Limb (tissue), 2 donors: ENCODE measurements around the gene TRABD2B.
A peak's percentile ranks its signal among the peaks of the same experiment; 100 is the strongest.

ENCODE experiments used
- DNase-seq, 2 donors: peaks; one replicate each; pipeline ENCODE4 v3.0.0-alpha.2; 2016; ENCODE audit errors: extremely low spot score in 2 of 2

Gene TRABD2B

DNA sequence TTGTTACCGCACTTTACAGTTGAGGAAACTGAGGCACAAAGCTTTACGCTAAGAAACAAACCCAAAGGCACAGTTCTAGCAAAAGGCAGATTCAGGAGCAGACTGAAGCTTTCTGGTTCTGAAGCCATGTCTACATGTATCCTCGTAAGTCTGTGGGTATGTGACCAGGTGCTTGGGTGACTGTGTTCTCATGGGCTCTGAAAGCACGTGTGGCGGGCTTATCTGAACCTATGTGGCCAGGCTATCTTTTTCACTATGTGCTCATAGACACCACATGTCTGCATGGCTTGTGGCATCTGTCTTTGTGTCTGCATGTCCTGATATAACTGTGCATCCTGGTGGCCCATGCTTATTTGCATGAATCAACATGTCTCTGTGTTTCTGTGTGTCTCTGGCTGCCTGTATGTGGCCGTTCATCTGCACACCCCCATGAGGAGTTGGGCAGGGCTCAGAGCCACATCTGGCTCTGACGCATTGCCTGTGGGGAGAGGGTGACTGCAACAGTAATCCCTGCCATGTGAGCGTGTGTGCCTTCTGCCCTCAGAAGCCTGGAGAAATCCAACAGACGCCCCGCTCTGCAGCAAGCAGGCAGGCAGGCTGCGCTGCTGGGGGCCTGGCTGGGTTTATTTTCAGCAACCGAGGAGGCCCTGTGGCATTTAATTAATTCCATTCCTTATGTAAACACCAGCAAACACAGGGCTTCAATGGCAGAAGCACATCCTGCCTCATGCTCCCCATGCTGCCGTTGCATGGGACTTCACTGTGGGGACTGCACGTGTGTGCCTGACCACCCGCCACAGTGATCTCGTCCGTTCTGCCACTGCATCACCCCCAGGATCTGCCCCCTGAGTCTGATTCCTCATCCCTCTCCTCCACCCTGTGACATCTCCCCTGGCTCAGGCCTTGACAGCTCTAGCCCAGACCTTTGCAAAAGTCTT lies 115.4 kb downstream of the TRABD2B start:
- DNase-seq, result peak in 1 of 2 donors; percentile 58

DNA sequence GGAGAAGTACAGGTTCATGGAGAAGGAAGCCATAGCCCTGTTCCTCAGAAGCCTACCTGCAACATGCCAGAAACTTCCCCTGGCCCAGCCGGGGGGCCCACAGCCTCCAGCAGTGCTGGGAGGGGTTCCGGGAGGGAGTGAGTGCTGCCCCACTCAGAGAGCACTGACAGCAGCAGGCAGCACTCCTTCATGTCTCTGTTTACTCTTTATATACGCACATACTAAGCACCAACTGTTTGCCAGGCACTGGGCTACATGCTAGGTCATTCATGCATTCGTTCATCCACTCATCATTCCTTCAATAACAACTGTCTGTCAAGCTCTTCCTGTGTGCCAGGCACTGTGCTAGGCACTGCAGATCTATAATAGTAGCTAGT lies 120.6 kb downstream of the TRABD2B start:
- no peak for DNase-seq

DNA sequence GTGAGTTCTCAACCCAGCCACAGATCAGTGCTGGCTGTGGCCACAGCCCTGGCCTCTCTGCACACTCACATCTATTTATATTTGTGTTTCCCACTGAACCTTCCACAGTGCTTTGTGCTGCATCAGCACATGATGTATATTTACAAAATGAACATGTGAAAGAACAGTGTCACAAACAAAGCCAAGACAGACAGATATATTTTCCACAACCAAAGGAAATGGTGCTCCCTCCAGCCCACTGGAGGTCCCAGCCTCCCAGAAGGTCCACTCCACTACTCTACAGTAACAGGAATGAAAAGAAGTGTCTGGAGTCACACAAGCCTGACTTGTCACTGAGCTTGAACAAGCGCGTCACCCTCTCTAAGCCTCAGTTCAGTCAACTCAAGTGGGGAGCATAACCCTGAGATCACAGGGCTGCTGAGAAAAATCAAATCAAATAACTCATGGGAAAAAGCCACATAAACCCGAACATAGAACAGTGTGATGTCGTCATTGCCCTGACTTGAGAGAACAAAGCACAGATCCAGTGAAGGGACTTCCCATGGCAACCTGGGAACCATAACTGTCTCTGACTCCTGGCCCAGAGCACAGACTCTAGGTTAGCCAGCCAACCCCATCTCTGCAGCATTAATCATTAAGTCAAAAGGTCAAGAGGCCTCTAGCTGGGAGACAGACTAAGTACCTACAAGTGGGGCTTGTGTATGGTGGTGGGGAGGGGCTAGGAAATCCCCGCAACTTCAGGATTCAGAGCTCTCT lies 121.2 kb downstream of the TRABD2B start:
- DNase-seq, result no peak

DNA sequence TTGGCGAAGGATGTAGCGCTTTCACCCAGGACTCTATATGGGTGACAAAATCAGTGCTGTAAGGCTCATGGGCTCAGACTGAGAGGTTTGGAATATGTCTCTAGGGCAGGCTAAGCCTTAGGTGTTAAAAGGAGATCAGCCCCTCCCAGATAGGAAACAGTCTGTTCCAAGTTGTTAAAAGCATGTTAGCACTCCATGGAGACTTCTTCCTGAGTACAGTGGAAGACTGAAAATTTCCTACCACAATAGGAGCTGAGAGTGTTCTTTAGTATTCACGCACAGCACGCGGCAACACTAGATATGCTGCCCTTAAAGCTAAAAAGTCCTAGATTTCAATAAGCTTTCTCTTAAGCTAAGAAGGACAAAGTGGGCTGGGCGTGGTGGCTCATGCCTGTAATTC lies 122.1 kb downstream of the TRABD2B start:
- no peak for DNase-seq

DNA sequence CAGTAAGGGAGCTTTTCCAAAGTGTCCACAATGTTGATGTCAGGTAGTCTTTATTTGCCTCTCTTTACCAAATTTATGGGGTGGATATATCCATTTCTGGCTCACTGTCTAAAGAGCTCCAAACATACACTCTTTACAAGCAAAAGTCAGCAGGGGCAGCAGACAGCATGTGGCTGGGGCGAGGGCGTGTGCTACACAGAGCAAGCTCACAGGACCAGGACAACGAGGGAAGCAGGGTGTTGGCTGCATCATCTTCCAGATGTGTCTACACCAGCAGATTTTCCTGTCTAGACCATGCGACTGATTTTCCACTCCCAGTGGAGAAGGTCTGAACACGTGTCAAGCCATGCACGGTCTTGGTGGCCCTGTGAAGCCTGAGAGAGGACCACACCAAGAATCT lies 123.8 kb downstream of the TRABD2B start:
- DNase-seq, result no peak

DNA sequence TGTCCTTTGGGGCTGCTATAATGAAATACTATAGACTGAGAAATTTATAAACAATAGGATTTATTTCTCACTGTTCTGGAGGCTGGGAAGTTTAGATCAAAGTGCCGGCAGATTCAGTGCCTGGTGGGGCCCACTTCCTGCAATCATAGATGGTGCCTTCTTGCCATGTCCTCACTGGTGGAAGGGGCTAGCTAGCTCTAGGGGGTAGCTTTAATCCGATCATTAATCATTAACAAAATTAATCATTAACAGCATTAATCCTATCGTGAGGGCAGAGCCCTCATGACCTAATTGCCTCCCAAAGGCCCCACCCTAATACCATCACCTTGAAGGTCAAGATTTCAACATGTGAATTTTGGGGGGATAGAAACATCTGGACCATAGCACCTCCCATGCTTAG lies 124.3 kb downstream of the TRABD2B start:
- DNase-seq, result no peak

DNA sequence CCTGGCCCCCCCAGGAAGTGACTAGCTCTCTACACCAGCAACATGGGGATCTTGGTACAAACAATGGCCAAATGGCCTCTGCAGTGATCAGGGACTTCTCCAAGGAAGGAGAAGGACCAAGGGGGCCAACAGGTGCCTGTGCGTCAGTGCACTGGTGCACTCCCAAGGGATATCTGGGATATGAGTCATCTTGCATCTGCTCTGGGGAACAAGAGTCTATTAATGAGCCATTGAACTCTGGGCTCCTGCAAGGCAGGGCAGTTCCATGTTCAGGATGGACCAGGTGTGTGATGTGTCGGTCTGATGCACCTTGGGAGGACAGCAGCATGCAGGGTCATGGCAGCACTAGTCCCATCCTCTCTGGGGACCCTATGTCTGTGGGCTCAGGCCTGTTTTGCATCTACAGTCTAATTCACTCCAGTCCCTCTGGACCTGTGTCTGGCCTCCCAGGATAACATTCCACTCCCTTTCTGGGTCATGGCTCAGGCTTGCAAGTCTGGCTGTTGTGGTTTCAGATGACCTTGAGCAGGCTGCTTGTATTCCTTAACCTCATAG lies 125.3 kb downstream of the TRABD2B start:
- no peak for DNase-seq

- no peak for DNase-seq
These were observed 126.1 kb downstream of the TRABD2B start for GRCh38 chr1:47870946-47871676.

DNA sequence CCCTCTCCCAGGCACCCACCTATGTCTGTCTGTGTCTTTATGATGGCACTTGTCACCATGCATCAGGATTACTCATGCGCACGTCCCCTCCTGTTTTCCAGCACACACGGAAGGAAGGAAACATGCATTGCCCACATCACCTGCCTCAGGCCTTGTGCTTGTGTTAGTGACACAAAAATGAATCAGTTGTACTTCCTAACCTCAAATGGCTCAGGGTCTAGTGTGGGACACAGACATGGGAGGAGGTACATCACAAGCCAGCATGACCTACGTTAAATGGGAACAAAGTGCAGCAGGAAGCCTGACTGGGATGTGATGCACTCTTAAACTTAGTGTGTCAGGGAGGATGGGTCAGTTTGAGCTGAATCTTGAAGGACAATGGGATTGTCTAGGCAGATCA lies 126.7 kb downstream of the TRABD2B start:
- no peak for DNase-seq

- DNase-seq, result no peak
These were observed 128.9 kb downstream of the TRABD2B start for GRCh38 chr1:47868348-47868676.

DNA sequence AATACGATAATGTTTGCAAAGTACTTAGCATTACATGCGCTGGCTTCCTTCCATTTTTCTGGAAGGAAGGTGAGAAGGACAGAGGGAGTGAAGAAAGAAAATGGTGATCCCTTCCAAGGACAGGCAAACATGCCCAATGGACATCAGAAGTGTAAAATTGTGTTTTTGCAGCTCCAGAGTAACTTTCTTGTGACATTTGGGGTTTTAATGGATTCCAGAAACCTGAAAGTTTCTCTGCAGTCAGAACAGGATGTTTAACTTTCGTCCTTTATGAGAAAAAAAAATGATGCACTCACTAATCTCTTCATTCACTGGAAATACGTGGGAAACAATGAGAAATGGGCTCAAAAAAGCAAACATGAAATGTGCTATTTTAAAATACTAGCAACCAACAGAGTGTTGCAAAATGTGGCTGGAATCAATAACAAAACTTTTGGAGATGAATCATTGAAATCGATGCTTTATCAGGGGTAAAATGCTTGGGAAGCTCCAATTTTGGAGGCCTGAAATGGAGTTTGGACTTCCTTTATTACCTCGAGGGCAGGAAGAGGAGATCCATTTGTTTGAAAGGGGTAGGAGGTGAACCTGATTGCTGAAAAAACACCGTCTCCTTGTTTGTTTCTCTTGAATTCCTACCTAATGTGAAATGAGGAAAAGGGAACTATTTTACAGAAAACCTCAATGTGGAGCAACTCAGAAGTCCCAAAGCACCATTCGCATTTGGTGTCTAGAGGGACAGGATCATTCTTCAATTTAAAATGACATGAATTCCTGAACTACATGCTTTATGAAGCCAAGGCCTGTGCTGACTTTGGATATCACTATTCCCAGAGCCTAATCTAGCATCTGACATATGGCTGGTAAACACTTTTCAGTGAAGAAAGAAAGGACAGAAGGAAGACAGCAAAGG lies 129.5 kb downstream of the TRABD2B start:
- no peak for DNase-seq

- DNase-seq, result no peak
These were observed 130.4 kb downstream of the TRABD2B start for GRCh38 chr1:47866601-47867437.

DNA sequence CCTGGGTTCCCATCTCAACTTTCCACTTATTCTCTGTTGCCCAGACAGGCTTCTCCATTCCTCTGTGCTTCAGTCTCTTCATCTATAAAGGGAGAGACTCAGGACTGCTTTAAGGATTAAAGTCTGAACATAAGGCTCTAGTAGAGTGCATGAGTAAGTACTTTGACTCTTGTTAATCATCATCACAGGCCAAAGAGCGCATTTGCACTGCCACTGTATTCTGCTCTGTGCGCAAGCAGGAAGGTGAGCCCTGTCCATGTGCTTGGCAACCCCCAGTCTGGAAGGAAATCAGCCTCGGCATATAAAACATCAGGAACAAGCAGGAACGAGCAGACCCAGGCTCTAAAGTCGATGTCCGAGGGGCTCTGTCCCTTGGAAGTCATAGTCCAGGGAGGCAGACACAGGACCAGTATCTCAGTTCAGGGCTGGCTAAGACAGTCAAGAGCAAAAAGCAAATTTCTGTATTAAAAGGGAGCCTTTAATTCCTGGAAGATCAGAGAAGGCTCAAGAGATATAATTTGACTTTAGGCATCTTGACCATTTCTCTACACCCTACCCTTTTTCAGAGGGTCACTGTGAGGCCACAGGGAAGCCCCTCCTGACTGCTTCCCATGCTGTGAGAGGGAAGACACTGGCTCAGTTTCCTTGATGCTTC lies 131.2 kb downstream of the TRABD2B start:
- no peak for DNase-seq

- peak in 1 of 2 donors; percentile 12 for DNase-seq
These were observed 138.0 kb downstream of the TRABD2B start for GRCh38 chr1:47859092-47859743.

DNA sequence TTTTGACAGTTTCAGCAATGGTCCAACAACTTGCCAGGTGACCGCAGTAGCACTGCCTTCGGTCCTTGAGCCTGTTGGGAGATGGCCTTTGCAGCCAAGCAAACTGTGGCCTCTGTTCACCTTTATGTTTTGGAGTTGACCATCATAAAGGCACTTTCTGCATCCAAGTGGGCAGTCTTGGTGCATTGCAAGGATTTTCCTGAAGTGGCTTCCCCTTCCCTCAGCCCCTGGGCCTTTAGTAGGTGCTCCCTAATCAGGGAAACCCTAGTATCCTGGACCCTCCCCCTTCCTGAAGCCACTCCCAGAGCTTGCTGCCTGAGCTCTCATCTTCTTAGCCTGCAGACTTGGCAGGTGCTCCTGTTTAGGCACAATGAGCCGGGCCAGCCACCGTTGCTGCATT lies 140.2 kb downstream of the TRABD2B start:
- DNase-seq, result peak in 1 of 2 donors; percentile 17

GRCh38 chr1:47855230-47855629 lies 142.0 kb downstream of the TRABD2B start:
- DNase-seq, result no peak

DNA sequence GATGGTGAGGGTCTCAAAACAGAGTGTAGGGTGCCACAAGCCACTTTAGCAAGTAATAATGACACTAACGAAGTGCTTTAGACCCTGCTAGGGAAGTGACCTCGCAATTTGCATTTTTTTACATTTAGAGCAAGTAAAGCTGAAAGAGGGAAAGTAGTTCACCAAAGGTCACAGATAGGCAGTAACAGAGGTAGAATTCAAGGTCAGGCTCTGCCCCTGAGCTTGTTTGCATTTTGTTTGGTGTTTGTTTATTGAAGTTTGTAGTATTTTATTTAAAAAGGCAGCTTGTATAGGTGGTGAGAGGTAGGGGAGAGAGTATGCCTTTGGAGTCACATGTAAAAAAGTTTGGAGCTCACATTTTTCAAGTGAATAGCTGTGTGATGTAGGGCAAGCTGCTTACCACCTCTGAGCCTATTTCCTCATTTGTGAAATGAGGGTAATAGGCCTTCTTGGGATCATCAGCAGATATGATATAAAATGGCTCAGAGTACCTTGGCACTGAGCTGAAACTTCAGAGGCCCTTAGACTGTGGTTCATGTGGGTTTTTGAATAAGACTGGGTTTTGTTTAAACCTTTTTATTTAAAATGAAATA lies 142.5 kb downstream of the TRABD2B start:
- peak in 1 of 2 donors; percentile 4 for DNase-seq

- peak in 1 of 2 donors; percentile 9 for DNase-seq
These were observed 143.3 kb downstream of the TRABD2B start for GRCh38 chr1:47853852-47854251.
